Measurements from ENCODE around the gene SARM1. TPM values are rescaled to one million over a fixed set of nuclear protein-coding genes. Genes with fewer than 3 reads are reported as not detected.

The SARM1 gene
- 5.8 TPM for total RNA-seq (ENCODE audit: unreplicated experiment)
- long read RNA-seq, partial matches to known transcripts: 0 of 1 reads
- long read RNA-seq, other reads (novel, unspliced or antisense): 1 of 1 reads

GRCh38 chr17:28371245-28372202, at the start of gene SARM1:
Gene SARM1, plus strand, starts transcription at chr17:28371694. Its CDS starts 339 bp downstream, at chr17:28372033.
- Mint-ChIP-seq H3K27me3 (ENCODE audit: unreplicated experiment) (peaks cover 17% of the 10 kb centered on the region), H3K9me3 (ENCODE audit: unreplicated experiment) (no peaks in the 10 kb centered on the region), H3K4me3 (ENCODE audit: unreplicated experiment) (peak within 1 kb of the TSS; percentile 88), H3K36me3 (ENCODE audit: low read depth, unreplicated experiment) (no peaks in the 10 kb centered on the region), H3K4me1 (ENCODE audit: unreplicated experiment) (peaks cover 6% of the 10 kb centered on the region), H3K27ac (ENCODE audit: unreplicated experiment) (no peak within 1 kb of the TSS)
- DNase-seq (ENCODE audit: low spot score): peak; percentile 78
- TF ChIP-seq CTCF (IDR thresholded peaks at IDR 0.05; ENCODE audit: unreplicated experiment): no peak

GRCh38 chr17:28324267-28324745, 47.2 kb upstream of the SARM1 start:
- TF ChIP-seq CTCF (IDR thresholded peaks at IDR 0.05; ENCODE audit: unreplicated experiment): no peak
- peaks cover 17% of the 10 kb centered on the region for H3K36me3 Mint-ChIP-seq (ENCODE audit: low read depth, unreplicated experiment)
- no peaks in the 10 kb centered on the region for H3K9me3 Mint-ChIP-seq (ENCODE audit: unreplicated experiment)
- peaks cover 24% of the 10 kb centered on the region for H3K4me1 Mint-ChIP-seq (ENCODE audit: unreplicated experiment)
- H3K27ac Mint-ChIP-seq (ENCODE audit: unreplicated experiment): no peak overlapping the region
- H3K27me3 Mint-ChIP-seq (ENCODE audit: unreplicated experiment): peaks cover 3% of the 10 kb centered on the region
- no peak for DNase-seq (ENCODE audit: low spot score)
- no peak overlapping the region for H3K4me3 Mint-ChIP-seq (ENCODE audit: unreplicated experiment)

DNA sequence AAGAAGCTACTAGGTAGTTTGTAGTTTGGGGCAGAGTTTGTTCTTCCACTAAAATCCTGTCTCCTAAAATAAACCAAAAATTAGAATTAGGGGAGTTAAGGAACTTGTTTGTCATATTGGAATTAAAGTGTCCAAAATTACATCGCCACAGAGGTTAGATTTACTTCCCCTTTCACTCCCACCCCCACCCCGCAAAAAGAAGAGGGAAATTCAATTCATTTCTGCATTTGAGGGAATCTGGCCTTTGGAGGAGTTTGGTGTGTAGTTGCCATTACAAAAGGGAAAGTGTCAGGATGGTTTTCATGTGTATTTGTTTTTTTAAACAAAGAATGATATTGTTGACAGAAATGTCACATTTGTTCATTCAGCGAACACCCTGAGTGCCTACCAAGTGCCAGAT, 46.7 kb upstream of the SARM1 start:
- Mint-ChIP-seq H3K4me1 (ENCODE audit: unreplicated experiment) (peaks cover 19% of the 10 kb centered on the region), H3K9me3 (ENCODE audit: unreplicated experiment) (no peaks in the 10 kb centered on the region), H3K27ac (ENCODE audit: unreplicated experiment) (peak overlapping the region; percentile 7), H3K4me3 (ENCODE audit: unreplicated experiment) (no peak overlapping the region), H3K27me3 (ENCODE audit: unreplicated experiment) (peaks cover 3% of the 10 kb centered on the region), H3K36me3 (ENCODE audit: low read depth, unreplicated experiment) (peaks cover 17% of the 10 kb centered on the region)
- TF ChIP-seq CTCF (IDR thresholded peaks at IDR 0.05; ENCODE audit: unreplicated experiment): no peak
- DNase-seq (ENCODE audit: low spot score): no peak

DNA sequence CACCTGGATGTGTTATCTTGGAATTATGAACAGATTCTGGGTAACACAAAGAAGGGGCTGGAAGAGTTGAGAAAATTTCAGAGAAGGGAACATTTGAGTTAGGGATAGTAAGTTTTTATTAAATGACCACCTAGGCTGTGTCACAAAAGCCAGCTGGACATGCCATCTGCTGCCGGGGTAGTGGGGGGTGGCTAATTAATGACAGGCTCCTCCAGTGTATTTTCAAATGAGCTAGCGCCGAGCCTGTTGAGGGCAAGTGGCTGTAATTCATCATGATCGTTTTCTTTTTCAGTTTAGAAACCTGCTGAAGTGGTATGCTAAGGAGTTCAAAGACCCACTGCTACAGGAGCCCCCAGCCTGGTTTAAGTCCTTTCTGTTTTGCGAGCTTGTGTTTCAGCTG, 46.3 kb upstream of the SARM1 start:
- peak overlapping the region; percentile 7 for H3K27ac Mint-ChIP-seq (ENCODE audit: unreplicated experiment)
- H3K4me3 Mint-ChIP-seq (ENCODE audit: unreplicated experiment): no peak overlapping the region

More for the DNA sequence above, 46.3 kb upstream of the SARM1 start:
- TF ChIP-seq CTCF (IDR thresholded peaks at IDR 0.05; ENCODE audit: unreplicated experiment): no peak
- Mint-ChIP-seq H3K36me3 (ENCODE audit: low read depth, unreplicated experiment) (peaks cover 17% of the 10 kb centered on the region), H3K9me3 (ENCODE audit: unreplicated experiment) (no peaks in the 10 kb centered on the region), H3K4me1 (ENCODE audit: unreplicated experiment) (peaks cover 15% of the 10 kb centered on the region), H3K27me3 (ENCODE audit: unreplicated experiment) (peaks cover 3% of the 10 kb centered on the region)
- DNase-seq (ENCODE audit: low spot score): no peak
